ENCODE data around the gene PTPRK. TPM values are rescaled to one million over a fixed set of nuclear protein-coding genes. Genes with fewer than 3 reads are reported as not detected.
A peak's percentile ranks its signal among the peaks of the same experiment; 100 is the strongest.

Gene PTPRK
- total RNA-seq, 2 donors from 2014 or later: 94.1 to 117 TPM

- no peak for DNase-seq
- no peak overlapping the region for H3K4me3 ChIP-seq
- TF ChIP-seq, protein P1, sequence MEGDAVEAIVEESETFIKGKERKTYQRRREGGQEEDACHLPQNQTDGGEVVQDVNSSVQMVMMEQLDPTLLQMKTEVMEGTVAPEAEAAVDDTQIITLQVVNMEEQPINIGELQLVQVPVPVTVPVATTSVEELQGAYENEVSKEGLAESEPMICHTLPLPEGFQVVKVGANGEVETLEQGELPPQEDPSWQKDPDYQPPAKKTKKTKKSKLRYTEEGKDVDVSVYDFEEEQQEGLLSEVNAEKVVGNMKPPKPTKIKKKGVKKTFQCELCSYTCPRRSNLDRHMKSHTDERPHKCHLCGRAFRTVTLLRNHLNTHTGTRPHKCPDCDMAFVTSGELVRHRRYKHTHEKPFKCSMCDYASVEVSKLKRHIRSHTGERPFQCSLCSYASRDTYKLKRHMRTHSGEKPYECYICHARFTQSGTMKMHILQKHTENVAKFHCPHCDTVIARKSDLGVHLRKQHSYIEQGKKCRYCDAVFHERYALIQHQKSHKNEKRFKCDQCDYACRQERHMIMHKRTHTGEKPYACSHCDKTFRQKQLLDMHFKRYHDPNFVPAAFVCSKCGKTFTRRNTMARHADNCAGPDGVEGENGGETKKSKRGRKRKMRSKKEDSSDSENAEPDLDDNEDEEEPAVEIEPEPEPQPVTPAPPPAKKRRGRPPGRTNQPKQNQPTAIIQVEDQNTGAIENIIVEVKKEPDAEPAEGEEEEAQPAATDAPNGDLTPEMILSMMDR (IDR thresholded peaks at IDR 0.05): no peak
- H3K27ac ChIP-seq: no peak overlapping the region
- no peaks in the 10 kb centered on the region for H3K4me1 ChIP-seq
- H3K36me3 ChIP-seq: no peaks in the 10 kb centered on the region
- no peaks in the 10 kb centered on the region for H3K27me3 ChIP-seq
- no peaks in the 10 kb centered on the region for H3K9me3 ChIP-seq
- H3K9ac ChIP-seq (ENCODE audit: low read depth in 2 of 2, low read length in 2 of 2): no peak overlapping the region
- intact Hi-C loops (cut with DNase I): loop anchor here (10.0 kb wide), 1 partner anchor 179 kb away; no protein-coding TSS in a partner anchor
Measured at GRCh38 chr6:128335963-128336362, 184.4 kb downstream of the PTPRK start.

DNA sequence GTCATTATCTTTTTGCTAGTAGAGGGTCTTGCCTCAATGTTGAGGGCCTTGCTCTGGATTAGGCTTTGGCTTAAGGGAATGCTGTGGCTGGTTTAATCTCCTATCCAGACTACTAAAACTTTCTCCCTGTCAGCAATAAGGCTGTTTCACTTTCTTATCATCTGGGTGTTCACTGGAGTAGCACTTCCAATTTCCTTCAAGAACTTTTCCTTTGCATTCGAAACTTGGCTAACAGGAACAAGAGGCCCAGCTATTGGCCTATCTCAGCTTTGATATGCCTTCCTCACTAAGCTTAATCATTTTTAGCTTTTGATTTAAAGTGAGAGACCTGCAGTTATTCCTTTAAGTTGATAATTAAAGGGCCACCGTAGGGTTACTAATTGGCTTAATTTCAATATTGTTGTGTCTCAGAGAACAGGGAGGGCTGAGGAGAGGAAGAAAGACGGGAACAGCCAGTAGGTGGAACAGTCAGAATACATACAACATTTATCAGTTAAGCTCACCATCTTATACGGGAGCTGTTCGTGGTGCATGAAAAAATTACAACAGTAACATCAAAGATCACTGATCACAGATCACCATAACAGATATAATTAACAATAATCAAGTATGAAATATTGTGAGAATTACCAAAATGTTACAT, 186.7 kb downstream of the PTPRK start:
- Histone ChIP-seq H3K27ac (no peak overlapping the region), H3K9me3 (no peaks in the 10 kb centered on the region), H3K9ac (ENCODE audit: low read depth in 2 of 2, low read length in 2 of 2) (no peak overlapping the region), H3K27me3 (no peaks in the 10 kb centered on the region), H3K36me3 (no peaks in the 10 kb centered on the region), H3K4me3 (no peak overlapping the region), H3K4me1 (no peaks in the 10 kb centered on the region)
- intact Hi-C loops (cut with DNase I): loop anchor here (10.0 kb wide), 1 partner anchor 181 kb away; no protein-coding TSS in a partner anchor
- no peak for DNase-seq
- TF ChIP-seq, protein P1 (IDR thresholded peaks at IDR 0.05): no peak

GRCh38 chr6:128327890-128328289, 192.5 kb downstream of the PTPRK start:
- H3K9me3 ChIP-seq: no peaks in the 10 kb centered on the region
- H3K4me1 ChIP-seq: no peaks in the 10 kb centered on the region
- no peaks in the 10 kb centered on the region for H3K36me3 ChIP-seq
- H3K9ac ChIP-seq (ENCODE audit: low read depth in 2 of 2, low read length in 2 of 2): no peak overlapping the region
- intact Hi-C loops (cut with DNase I): no loop called here
- no peak overlapping the region for H3K4me3 ChIP-seq
- no peak overlapping the region for H3K27ac ChIP-seq
- no peaks in the 10 kb centered on the region for H3K27me3 ChIP-seq
- TF ChIP-seq, protein P1 (IDR thresholded peaks at IDR 0.05): peak; percentile 36
- no peak for DNase-seq

GRCh38 chr6:128323011-128323410, 197.4 kb downstream of the PTPRK start:
- Histone ChIP-seq H3K9me3 (no peaks in the 10 kb centered on the region), H3K27me3 (no peaks in the 10 kb centered on the region), H3K36me3 (no peaks in the 10 kb centered on the region), H3K27ac (no peak overlapping the region), H3K9ac (ENCODE audit: low read depth in 2 of 2, low read length in 2 of 2) (no peak overlapping the region), H3K4me1 (no peaks in the 10 kb centered on the region), H3K4me3 (no peak overlapping the region)
- TF ChIP-seq, protein P1 (IDR thresholded peaks at IDR 0.05): no peak
- intact Hi-C loops (cut with DNase I): no loop called here
- no peak for DNase-seq

DNA sequence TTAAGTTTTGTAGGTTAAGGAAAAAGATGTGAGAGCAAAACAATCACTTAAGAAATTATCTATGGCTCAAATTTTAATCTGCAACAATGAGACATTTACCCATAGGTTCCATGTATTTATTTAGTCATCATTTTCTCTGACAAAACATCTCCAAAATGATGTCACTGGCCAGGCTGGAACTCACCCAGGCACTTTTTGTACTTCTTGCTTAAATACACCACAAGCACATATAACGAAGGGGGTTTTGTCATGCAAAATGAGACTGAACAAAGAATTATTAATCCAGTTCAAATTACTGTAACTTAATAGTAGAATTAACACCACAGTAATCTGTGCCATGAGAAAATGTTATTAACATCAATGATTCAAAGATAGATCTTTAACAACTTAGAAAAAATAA, 200.5 kb downstream of the PTPRK start:
- H3K27me3 ChIP-seq: no peaks in the 10 kb centered on the region
- no peak for DNase-seq
- no peaks in the 10 kb centered on the region for H3K4me1 ChIP-seq
- intact Hi-C loops (cut with DNase I): no loop called here
- TF ChIP-seq, protein P1 (IDR thresholded peaks at IDR 0.05): no peak
- no peak overlapping the region for H3K4me3 ChIP-seq
- H3K27ac ChIP-seq: no peak overlapping the region
- H3K9me3 ChIP-seq: no peaks in the 10 kb centered on the region
- no peaks in the 10 kb centered on the region for H3K36me3 ChIP-seq
- no peak overlapping the region for H3K9ac ChIP-seq (ENCODE audit: low read depth in 2 of 2, low read length in 2 of 2)

All from colonic mucosa (tissue), 4 donors.